Pancreas (tissue), 10 donors: ENCODE results near the gene ZNF14. TPM values are rescaled to one million over a fixed set of nuclear protein-coding genes. Genes with fewer than 3 reads are reported as not detected.
"Not testable (repeated sequence)": the region's sequence is repeated elsewhere in the genome, so short reads cannot be mapped to it uniquely, and the experiment has no call there.

Source experiments
- ATAC-seq, 4 donors: fragments of 200-7000 bp; cut with Tn5 transposase; one replicate each; pipeline versions ENCODE4 v1.8.0 to v1.9.1; 2020; ENCODE audit warnings: mild to moderate bottlenecking in 4 of 4, moderate library complexity in 4 of 4
- DNase-seq, 6 donors: peaks; one replicate each; pipeline ENCODE4 v3.0.0-alpha.2; 2020
- FAIRE-seq: peaks from 2 replicates; lab custom pipeline; 2012; peaks lifted over from hg19 to GRCh38; lab: Jason Lieb, UNC
- H3K27ac ChIP-seq, 4 donors: fragments of 200-600 bp; sonication (generic); 1 replicate in 3 of 4; 2 replicates in 1 of 4; pipeline versions ENCODE4 v1.5.0 to v1.8.0; 2020
- H3K27me3 ChIP-seq, 4 donors: fragments of 200-600 bp; one replicate each; pipeline ENCODE4 v1.8.0; 2021
- H3K36me3 ChIP-seq, 3 donors: fragments of 200-600 bp; sonication (generic) in 1 of 3; one replicate each; pipeline versions ENCODE4 v1.5.0 to v1.8.0; 2020 to 2021
- H3K4me1 ChIP-seq, 3 donors: fragments of 200-600 bp; one replicate each; pipeline ENCODE4 v1.8.0; 2021
- H3K4me3 ChIP-seq, 4 donors: fragments of 200-600 bp; sonication (generic) in 2 of 4; one replicate each; pipeline versions ENCODE4 v1.5.0 to v1.8.0; 2020 to 2021
- H3K9me3 ChIP-seq, 4 donors: fragments of 200-600 bp; one replicate each; pipeline ENCODE4 v1.8.0; 2021
- WGBS, 2 donors: extraction: QIAGEN DNeasy Blood & Tissue Kit; methylation state at CpG; one replicate each; pipeline ENCODE4 v1.1.7; 2013; 5-methylcytosine and 5-hydroxymethylcytosine counted together
- intact Hi-C, 3 donors: fragments of 100-400 bp; cut with DNase I; formaldehyde crosslinking; loops; one replicate each; pipeline versions ENCODE4 v1.11.1 to v1.14.2; 2022
- polyA plus RNA-seq, 2 donors: library from polyadenylated mRNA; stranded (reverse); fragments of 200-250 nt; gene quantifications; one replicate each; pipeline ENCODE4 v1.2.3, GENCODE V29; 2013
- total RNA-seq, 6 donors: library from RNA; stranded (reverse); fragmentation: NEBNext Ultra II Directional in 4 of 6; extraction: Animal tissue kit (Norgen Biotek cat#: 25700) in 4 of 6; gene quantifications; one replicate each; pipeline versions ENCODE4 v1.2.1 to v1.2.4, GENCODE V29; 2021 to 2023
- TF ChIP-seq, protein P1 (sequence below), 4 donors: fragments of 200-600 bp; sonication (generic) in 3 of 4; IDR thresholded peaks; one replicate each; pipeline versions ENCODE4 v1.5.0 to v1.8.0; 2021; ENCODE audit warnings: antibody characterized with exemption in 4 of 4
- donor health status: healthy with polysubstance abuse.
- donor health status: DM: no; HTN: no; CAD: no; lungs with moderate emphysema.
- donor health status: DM: no; HTN: no; CAD: no.
- donor health status: control.
- donor health status: control.
- donor health status: Bipolar disorder and iron deficiency.
- donor health status: DM: yes; HTN: yes; CAD: no.
- donor health status: DM: no; HTN: no; CAD: no.
- donor health status: DM: no; HTN: no; CAD: no.
- donor health status: DM: yes; HTN: yes; CAD: no.

The ZNF14 gene
- total and polyA plus RNA-seq, 8 donors: 2.0 to 4.5 (median 3.1) TPM

DNA sequence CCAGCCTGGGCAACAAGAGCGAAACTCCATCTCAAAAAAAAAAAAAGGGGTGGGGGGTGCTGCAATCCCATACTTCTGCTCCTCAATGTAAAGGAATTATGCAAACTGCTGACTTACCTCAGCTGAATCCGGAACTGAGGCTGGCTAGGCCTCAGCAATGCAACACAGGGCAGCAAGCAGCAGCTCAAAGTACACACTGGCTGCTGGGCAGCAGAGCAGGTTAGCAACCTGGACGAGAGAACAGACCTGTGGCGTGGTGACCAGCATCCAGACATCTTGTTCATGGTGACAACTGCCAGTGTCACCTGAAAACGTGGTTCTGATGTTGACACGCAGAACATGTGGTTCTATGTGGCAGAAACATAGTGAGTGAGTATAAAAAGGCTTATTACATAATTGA is 28.1 kb downstream of the ZNF14 start:
- Histone ChIP-seq H3K27ac (no peak overlapping the region), H3K9me3 (peaks cover 0 to 17% (median 5%) of the 10 kb centered on the region in 4 donors), H3K4me1 (no peaks in the 10 kb centered on the region), H3K4me3 (no peak overlapping the region), H3K36me3 (no peaks in the 10 kb centered on the region), H3K27me3 (no peaks in the 10 kb centered on the region)
- TF ChIP-seq, protein P1, sequence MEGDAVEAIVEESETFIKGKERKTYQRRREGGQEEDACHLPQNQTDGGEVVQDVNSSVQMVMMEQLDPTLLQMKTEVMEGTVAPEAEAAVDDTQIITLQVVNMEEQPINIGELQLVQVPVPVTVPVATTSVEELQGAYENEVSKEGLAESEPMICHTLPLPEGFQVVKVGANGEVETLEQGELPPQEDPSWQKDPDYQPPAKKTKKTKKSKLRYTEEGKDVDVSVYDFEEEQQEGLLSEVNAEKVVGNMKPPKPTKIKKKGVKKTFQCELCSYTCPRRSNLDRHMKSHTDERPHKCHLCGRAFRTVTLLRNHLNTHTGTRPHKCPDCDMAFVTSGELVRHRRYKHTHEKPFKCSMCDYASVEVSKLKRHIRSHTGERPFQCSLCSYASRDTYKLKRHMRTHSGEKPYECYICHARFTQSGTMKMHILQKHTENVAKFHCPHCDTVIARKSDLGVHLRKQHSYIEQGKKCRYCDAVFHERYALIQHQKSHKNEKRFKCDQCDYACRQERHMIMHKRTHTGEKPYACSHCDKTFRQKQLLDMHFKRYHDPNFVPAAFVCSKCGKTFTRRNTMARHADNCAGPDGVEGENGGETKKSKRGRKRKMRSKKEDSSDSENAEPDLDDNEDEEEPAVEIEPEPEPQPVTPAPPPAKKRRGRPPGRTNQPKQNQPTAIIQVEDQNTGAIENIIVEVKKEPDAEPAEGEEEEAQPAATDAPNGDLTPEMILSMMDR (IDR thresholded peaks at IDR 0.05): no peak
- FAIRE-seq (no peak), ATAC-seq (no peak), DNase-seq (no peak)
- WGBS, 2 donors: 90 to 92% methylated on average over 6 of the region's 6 CpGs
- intact Hi-C loops: no loop called here

DNA sequence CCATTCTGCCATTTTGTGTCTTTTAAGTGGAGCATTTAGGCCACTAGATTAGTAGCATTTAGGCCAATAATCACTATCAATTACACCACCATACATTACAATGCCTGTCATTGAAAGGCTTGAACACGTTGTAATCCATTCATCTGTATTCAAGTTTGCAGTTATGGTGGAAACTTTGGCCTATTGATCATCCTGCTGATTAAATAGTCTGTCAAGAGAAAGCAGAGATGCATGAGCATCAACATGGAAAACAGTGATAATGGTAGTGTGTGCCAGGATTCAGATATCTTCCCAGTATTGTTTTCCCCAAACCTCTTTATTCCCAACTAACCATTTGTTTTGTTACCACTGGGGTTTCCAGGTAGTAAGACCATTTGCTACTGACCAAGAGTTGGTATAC is 32.4 kb downstream of the ZNF14 start:
- 94 to 96% methylated on average over 1 of the region's 1 CpG for WGBS, 2 donors
- DNase-seq, intact Hi-C loops, H3K36me3 ChIP-seq, H3K27ac ChIP-seq, H3K9me3 ChIP-seq, FAIRE-seq, H3K4me3 ChIP-seq, H3K27me3 ChIP-seq, ATAC-seq, H3K4me1 ChIP-seq: not testable (repeated sequence)

DNA sequence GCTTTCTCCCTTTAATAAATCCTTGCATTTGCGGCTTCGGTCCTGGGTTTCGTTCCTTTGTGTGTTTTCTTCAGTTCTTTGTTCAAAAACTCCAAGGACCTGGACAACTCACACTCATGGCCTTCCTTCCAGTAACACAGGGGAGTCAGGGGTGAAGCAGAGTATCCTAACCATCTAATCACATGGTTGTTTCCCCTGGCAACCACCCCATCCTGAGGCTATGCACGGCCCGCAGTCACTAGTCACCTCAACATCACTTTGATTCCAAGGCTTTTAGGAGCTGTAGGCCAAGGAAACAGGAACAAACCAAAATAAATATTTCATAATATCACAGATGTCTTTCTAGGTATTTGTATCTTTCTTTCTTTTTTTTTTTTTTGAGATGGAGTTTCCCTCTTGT is 35.3 kb downstream of the ZNF14 start:
- WGBS, 2 donors: 89 to 91% methylated on average over 5 of the region's 5 CpGs
- FAIRE-seq: no peak
- no peak for ATAC-seq
- TF ChIP-seq, protein P1 (IDR thresholded peaks at IDR 0.05): no peak
- Histone ChIP-seq H3K4me1 (no peaks in the 10 kb centered on the region), H3K9me3 (no peaks in the 10 kb centered on the region), H3K4me3 (no peak overlapping the region), H3K36me3 (no peaks in the 10 kb centered on the region), H3K27ac (no peak overlapping the region), H3K27me3 (no peaks in the 10 kb centered on the region)
- DNase-seq: no peak
- intact Hi-C loops: no loop called here

DNA sequence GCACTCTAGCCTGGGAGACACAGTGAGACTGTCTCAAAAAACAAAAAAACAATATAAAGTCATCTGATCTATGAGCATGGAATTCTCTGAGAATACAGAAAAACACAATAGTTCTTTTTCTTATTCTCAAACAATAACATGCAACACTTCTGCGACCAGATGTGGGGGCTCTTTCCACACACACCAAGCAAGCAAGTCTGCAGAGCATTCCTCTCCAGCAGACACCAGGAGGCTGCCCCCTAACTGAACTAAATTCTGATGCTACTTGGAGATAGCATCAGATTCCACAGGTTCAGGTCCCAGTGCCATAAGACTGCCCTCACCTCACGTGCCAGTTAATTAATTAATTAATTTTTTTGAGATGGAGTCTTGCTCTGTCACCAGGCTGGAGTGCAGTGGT is 36.5 kb downstream of the ZNF14 start:
- intact Hi-C loops: no loop called here
- H3K27me3 ChIP-seq: no peaks in the 10 kb centered on the region
- H3K27ac ChIP-seq: no peak overlapping the region
- DNase-seq (no peak), FAIRE-seq (no peak), ATAC-seq (no peak)
- TF ChIP-seq, protein P1 (IDR thresholded peaks at IDR 0.05): no peak
- H3K36me3 ChIP-seq: no peaks in the 10 kb centered on the region
- 75 to 79% methylated on average over 2 of the region's 2 CpGs for WGBS, 2 donors
- H3K4me1 ChIP-seq: no peaks in the 10 kb centered on the region
- no peak overlapping the region for H3K4me3 ChIP-seq
- H3K9me3 ChIP-seq: no peaks in the 10 kb centered on the region

DNA sequence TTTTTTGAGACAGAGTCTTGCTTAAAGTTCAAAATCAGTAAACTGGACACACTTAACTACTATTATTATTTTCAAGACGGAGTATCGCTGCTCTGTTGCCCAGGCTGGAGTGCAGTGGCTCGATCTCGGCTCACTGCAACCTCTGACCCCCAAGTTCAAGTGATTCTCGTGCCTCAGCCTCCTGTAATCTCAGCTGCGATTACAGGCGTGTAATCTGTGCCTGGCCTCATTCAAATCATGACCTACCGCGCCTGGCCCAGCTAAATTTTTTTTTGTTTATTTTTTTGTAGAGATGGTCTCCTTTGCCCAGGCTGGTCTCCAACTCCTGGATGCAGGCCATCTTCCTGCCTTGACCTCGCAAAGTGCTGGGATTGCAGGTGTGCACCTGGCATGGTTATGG is 41.2 kb downstream of the ZNF14 start:
- no peak for FAIRE-seq

DNA sequence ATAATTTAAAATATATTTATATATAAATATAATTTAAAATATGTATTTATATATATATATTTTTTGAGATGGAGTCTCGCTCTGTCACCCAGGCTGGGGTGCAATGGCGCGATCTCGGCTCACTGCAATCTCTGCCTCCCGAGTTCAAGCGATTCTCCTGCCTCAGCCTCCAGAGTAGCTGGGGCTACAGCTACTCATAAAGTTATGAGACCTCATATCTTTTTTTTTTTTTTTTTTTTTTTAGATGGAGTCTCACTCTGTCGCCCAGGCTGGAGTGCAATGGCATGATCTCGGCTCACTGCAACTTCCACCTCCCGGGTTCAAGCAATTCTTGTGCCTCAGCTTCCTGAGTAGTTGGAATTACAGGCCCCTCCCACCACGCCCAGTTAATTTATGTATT is 43.9 kb downstream of the ZNF14 start:
- intact Hi-C loops: not testable (repeated sequence)

More for the DNA sequence above, 41.2 kb downstream of the ZNF14 start:
- WGBS, 2 donors: 89 to 93% methylated on average over 10 of the region's 10 CpGs
- intact Hi-C loops: no loop called here
- no peak overlapping the region for H3K4me3 ChIP-seq
- H3K4me1 ChIP-seq: no peaks in the 10 kb centered on the region
- DNase-seq: no peak
- TF ChIP-seq, protein P1 (IDR thresholded peaks at IDR 0.05): no peak
- H3K27ac ChIP-seq: no peak overlapping the region
- no peaks in the 10 kb centered on the region for H3K9me3 ChIP-seq
- no peaks in the 10 kb centered on the region for H3K36me3 ChIP-seq
- ATAC-seq: no peak
- no peaks in the 10 kb centered on the region for H3K27me3 ChIP-seq

More for the DNA sequence above, 43.9 kb downstream of the ZNF14 start:
- H3K36me3 ChIP-seq, H3K4me3 ChIP-seq, FAIRE-seq, ATAC-seq, DNase-seq, H3K27ac ChIP-seq, H3K4me1 ChIP-seq, H3K9me3 ChIP-seq, H3K27me3 ChIP-seq: not testable (repeated sequence)
- WGBS, 2 donors: 99% methylated on average over 10 of the region's 10 CpGs
